Stimulated activated CD4-positive, alpha-beta T cell treated with anti-CD3 and anti-CD28 coated beads, Interleukin-4, amount 100 ng/mL, for 4 hours (primary cell): ENCODE data around the gene PARVG.

ENCODE experiments used
- DNase-seq, 2 experiments: peaks; one replicate each; pipeline ENCODE4 v3.0.0-alpha.2; 2020

The PARVG gene

GRCh38 chr22:44247923-44248892, 67.5 kb downstream of the PARVG start:
- no peak for DNase-seq

GRCh38 chr22:44248926-44249325, 68.2 kb downstream of the PARVG start:
- no peak for DNase-seq

GRCh38 chr22:44249376-44250147, 68.8 kb downstream of the PARVG start:
- DNase-seq, result no peak

GRCh38 chr22:44254811-44255210, 74.1 kb downstream of the PARVG start:
- no peak for DNase-seq

GRCh38 chr22:44256085-44256484, 75.4 kb downstream of the PARVG start:
- no peak for DNase-seq

- DNase-seq, result no peak
Observed at GRCh38 chr22:44256556-44257485, 76.1 kb downstream of the PARVG start.
